CD14-positive monocyte (primary cell): ENCODE data around the gene CHCHD6. TPM values are rescaled to one million over a fixed set of nuclear protein-coding genes. Genes with fewer than 3 reads are reported as not detected.

Experiments used
- DNase-seq, 3 donors: peaks; one replicate each; pipeline ENCODE4 v3.0.0-alpha.2; 2011 to 2022
- H2AFZ ChIP-seq: 2 replicates; pipeline ENCODE4 v1.6.0; 2012; ENCODE audit warnings: mild to moderate bottlenecking, low read depth, low read length, inconsistent platforms; ENCODE audit not compliant: insufficient read depth, poor library complexity, severe bottlenecking
- H3K27ac ChIP-seq, 2 donors: 1 replicate in 1 of 2; 2 replicates in 1 of 2; pipeline ENCODE4 v1.5.1; 2012 to 2013; ENCODE audit warnings: low read length in 2 of 2, control low read depth in 1 of 2, inconsistent platforms in 1 of 2, low read depth in 1 of 2, mild to moderate bottlenecking in 1 of 2
- H3K27me3 ChIP-seq, 2 donors: one replicate each; pipeline versions ENCODE4 v1.6.0 to v1.6.1; 2011 to 2013; ENCODE audit warnings: low read length in 2 of 2; ENCODE audit not compliant: control insufficient read depth in 2 of 2, insufficient read depth in 2 of 2
- H3K36me3 ChIP-seq, 2 donors: replicated peaks in 1 of 2; 1 replicate in 1 of 2; 2 replicates in 1 of 2; pipeline versions ENCODE4 v1.5.1 to v1.6.1; 2012 to 2013; ENCODE audit warnings: low read length in 2 of 2, control low read depth in 1 of 2, inconsistent platforms in 1 of 2, mild to moderate bottlenecking in 1 of 2; ENCODE audit not compliant: insufficient read depth in 2 of 2, control insufficient read depth in 1 of 2
- H3K4me1 ChIP-seq, 2 donors: 1 replicate in 1 of 2; 2 replicates in 1 of 2; pipeline versions ENCODE4 v1.5.1 to v1.6.1; 2012 to 2013; ENCODE audit warnings: low read length in 2 of 2, control low read depth in 1 of 2, inconsistent platforms in 1 of 2, mild to moderate bottlenecking in 1 of 2, moderate library complexity in 1 of 2; ENCODE audit not compliant: insufficient read depth in 2 of 2, control insufficient read depth in 1 of 2
- H3K4me2 ChIP-seq: replicated peaks from 2 replicates; pipeline ENCODE3; 2012; ENCODE audit warnings: low read length, moderate library complexity, mild to moderate bottlenecking; ENCODE audit not compliant: poor library complexity, severe bottlenecking; ENCODE audit errors: extremely low read depth
- H3K4me3 ChIP-seq, 3 experiments: fragments of 200-600 bp in 1 of 3; sonication (generic) in 1 of 3; replicated peaks in 1 of 3; 1 replicate in 2 of 3; 2 replicates in 1 of 3; pipeline ENCODE4 v1.5.1; 2011 to 2013; ENCODE audit warnings: low read length in 3 of 3, mild to moderate bottlenecking in 3 of 3, control low read depth in 2 of 3, low read depth in 2 of 3, inconsistent platforms in 1 of 3, moderate library complexity in 1 of 3
- H3K79me2 ChIP-seq: 2 replicates; pipeline ENCODE4 v1.6.0; 2012; ENCODE audit warnings: mild to moderate bottlenecking, control low read depth, inconsistent platforms, low read length, moderate library complexity; ENCODE audit not compliant: insufficient read depth
- H3K9ac ChIP-seq: 2 replicates; pipeline ENCODE4 v1.6.0; 2017; ENCODE audit warnings: low read length, mild to moderate bottlenecking; ENCODE audit not compliant: insufficient read depth, poor library complexity, severe bottlenecking
- H3K9me3 ChIP-seq, 2 donors: replicated peaks in 1 of 2; 1 replicate in 1 of 2; 2 replicates in 1 of 2; pipeline versions ENCODE4 v1.5.1 to v1.6.1; 2012 to 2013; ENCODE audit warnings: low read length in 2 of 2, control low read depth in 1 of 2; ENCODE audit not compliant: control insufficient read depth in 1 of 2, insufficient read depth in 1 of 2
- H4K20me1 ChIP-seq: 2 replicates; pipeline ENCODE4 v1.6.0; 2012; ENCODE audit warnings: mild to moderate bottlenecking, low read length, control low read depth, moderate library complexity; ENCODE audit not compliant: insufficient read depth
- H3K27ac Mint-ChIP-seq, 7 donors: one replicate each; pipeline ENCODE4 v1.8.0; 2020; ENCODE audit warnings: mild to moderate bottlenecking in 7 of 7, mixed read lengths in 7 of 7, moderate library complexity in 6 of 7, inconsistent platforms in 2 of 7
- H3K27me3 Mint-ChIP-seq, 3 donors: one replicate each; pipeline ENCODE4 v1.8.0; 2021 to 2022; ENCODE audit warnings: low read depth in 3 of 3, mild to moderate bottlenecking in 3 of 3, mixed read lengths in 3 of 3, moderate library complexity in 3 of 3, inconsistent platforms in 1 of 3
- H3K36me3 Mint-ChIP-seq, 2 donors: one replicate each; pipeline ENCODE4 v1.8.0; 2020; ENCODE audit warnings: mixed read lengths in 2 of 2, inconsistent platforms in 1 of 2, mild to moderate bottlenecking in 1 of 2
- H3K4me1 Mint-ChIP-seq: one replicate; pipeline ENCODE4 v1.8.0; 2020; ENCODE audit warnings: mild to moderate bottlenecking, mixed read lengths
- H3K4me3 Mint-ChIP-seq, 2 donors: one replicate each; pipeline ENCODE4 v1.8.0; 2020; ENCODE audit warnings: mild to moderate bottlenecking in 2 of 2, mixed read lengths in 2 of 2, moderate library complexity in 1 of 2
- H3K9me3 Mint-ChIP-seq, 7 donors: one replicate each; pipeline ENCODE4 v1.8.0; 2020 to 2022; ENCODE audit warnings: mixed read lengths in 7 of 7, mild to moderate bottlenecking in 6 of 7, moderate library complexity in 6 of 7, inconsistent platforms in 2 of 7
- WGBS: methylation state at CpG from one replicate; pipeline ENCODE4 v1.1.5; 2013; ENCODE audit warnings: missing lambda C conversion rate; ENCODE audit not compliant: insufficient coverage; 5-methylcytosine and 5-hydroxymethylcytosine counted together
- intact Hi-C, 2 donors: fragments of 100-400 bp; cut with micrococcal nuclease; formaldehyde crosslinking; loops; one replicate each; pipeline versions ENCODE4 v1.15.0 to v1.15.1; 2023
- polyA plus RNA-seq, 3 donors: library from polyadenylated mRNA; depleted of rRNA in 1 of 3; unstranded in 2 of 3; stranded (reverse) in 1 of 3; fragments of 300-500 nt in 2 of 3; fragments of >200 nt in 1 of 3; fragmentation: Illumina TruSeq in 2 of 3; gene quantifications; 1 replicate in 2 of 3; 2 replicates in 1 of 3; pipeline ENCODE4 v1.2.3, GENCODE V29; 2012 to 2021
- TF ChIP-seq, protein P1 (sequence below): fragments of 200-600 bp; IDR thresholded peaks from one replicate; pipeline ENCODE4 v1.8.0; 2022; ENCODE audit warnings: antibody characterized with exemption, mild to moderate bottlenecking

CHCHD6 gene
- polyA plus RNA-seq, 3 donors, result 1.1 to 1.8 (median 1.8) TPM

DNA sequence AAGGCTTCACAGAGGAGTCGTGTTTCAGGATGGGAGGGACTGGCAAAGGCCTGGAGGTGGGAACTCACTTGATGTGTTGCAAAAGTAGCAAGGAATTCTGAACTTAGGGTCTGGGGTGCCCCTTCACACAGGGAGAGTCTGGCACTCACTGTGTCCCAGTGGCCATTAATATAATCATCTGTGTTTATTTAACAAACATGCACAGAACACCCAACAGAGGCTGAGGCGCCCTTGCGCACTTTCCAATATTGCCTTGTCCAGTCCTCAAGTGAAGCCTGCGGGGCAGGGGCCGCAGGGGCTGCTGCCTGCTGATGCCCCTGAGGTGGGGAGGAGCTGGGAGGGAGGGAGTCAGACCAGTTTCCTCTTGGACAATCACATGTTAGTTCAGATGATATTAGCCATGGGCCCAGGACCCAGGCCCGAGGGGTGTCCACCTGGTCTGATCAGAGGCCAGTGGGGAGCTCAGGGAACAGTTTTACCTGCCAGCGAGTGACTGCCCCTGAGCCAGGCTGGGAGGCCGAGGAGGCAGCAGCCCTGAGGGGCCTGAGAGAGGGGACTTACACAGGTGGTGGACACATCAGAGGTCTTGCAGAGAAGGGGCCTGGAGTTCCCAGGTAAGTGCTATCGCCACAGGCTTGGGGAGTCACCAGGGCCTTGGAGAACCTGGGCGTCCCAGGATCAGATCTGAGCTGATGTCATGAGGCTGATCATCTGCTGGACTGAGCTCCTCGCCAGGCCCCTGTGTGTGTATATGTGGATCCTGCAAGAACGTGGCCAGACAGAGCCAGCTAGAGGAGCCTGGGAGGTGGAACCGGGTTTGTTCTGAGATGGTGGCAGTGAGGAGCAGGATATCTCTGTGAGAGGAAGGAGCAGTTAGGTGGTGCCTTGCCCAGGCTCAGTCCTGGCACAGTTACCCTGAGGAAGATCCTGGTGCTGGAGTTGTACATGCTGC lies 35.3 kb upstream of the CHCHD6 start:
- H3K9ac ChIP-seq, result no peak overlapping the region
- no peaks in the 10 kb centered on the region for H3K36me3 ChIP-seq
- H3K4me3 ChIP-seq, result no peak overlapping the region
- intact Hi-C loops, result no loop called here
- Mint-ChIP-seq H3K9me3 (peaks cover under 1 to 19% (median 9%) of the 10 kb centered on the region in 7 donors), H3K36me3 (no peaks in the 10 kb centered on the region), H3K27ac (peak overlapping the region in 1 of 7 donors; percentile 62), H3K27me3 (peaks cover 3 to 5% (median 3%) of the 10 kb centered on the region in 3 donors), H3K4me3 (no peak overlapping the region), H3K4me1 (peaks cover 4% of the 10 kb centered on the region)
- no peak overlapping the region for H3K27ac ChIP-seq
- H3K4me2 ChIP-seq, result no peak overlapping the region
- TF ChIP-seq, protein P1, sequence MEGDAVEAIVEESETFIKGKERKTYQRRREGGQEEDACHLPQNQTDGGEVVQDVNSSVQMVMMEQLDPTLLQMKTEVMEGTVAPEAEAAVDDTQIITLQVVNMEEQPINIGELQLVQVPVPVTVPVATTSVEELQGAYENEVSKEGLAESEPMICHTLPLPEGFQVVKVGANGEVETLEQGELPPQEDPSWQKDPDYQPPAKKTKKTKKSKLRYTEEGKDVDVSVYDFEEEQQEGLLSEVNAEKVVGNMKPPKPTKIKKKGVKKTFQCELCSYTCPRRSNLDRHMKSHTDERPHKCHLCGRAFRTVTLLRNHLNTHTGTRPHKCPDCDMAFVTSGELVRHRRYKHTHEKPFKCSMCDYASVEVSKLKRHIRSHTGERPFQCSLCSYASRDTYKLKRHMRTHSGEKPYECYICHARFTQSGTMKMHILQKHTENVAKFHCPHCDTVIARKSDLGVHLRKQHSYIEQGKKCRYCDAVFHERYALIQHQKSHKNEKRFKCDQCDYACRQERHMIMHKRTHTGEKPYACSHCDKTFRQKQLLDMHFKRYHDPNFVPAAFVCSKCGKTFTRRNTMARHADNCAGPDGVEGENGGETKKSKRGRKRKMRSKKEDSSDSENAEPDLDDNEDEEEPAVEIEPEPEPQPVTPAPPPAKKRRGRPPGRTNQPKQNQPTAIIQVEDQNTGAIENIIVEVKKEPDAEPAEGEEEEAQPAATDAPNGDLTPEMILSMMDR, result no peak
- H3K79me2 ChIP-seq, result no peaks in the 10 kb centered on the region
- no peaks in the 10 kb centered on the region for H3K4me1 ChIP-seq
- peaks cover 0 to 20% of the 10 kb centered on the region in 2 donors for H3K9me3 ChIP-seq
- no peak for DNase-seq
- no peaks in the 10 kb centered on the region for H4K20me1 ChIP-seq
- WGBS, result 91% methylated on average over 9 of the region's 13 CpGs
- no peaks in the 10 kb centered on the region for H3K27me3 ChIP-seq
- no peak overlapping the region for H2AFZ ChIP-seq

DNA sequence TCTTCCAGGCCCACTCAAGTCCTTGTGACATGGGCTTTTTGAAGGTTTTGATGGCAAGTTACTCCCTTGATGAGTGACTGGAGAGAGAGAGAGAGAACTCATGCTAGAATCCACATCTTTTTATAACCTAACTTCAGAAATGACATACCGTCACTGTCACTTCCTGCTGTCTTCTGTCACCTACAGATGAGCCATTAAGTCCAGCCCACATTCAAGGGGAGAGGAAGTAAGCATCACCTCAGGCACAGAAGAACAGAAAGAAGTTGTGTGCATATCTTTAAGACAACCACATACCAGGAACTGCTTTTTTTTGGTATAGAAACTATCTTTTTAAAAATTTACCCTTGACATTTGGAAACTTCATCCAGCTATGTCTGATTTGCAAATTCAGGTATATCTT lies 32.5 kb upstream of the CHCHD6 start:
- Histone ChIP-seq H2AFZ (no peak overlapping the region), H3K9me3 (peaks cover 0 to 20% of the 10 kb centered on the region in 2 donors), H3K79me2 (no peaks in the 10 kb centered on the region), H3K27me3 (no peaks in the 10 kb centered on the region), H4K20me1 (no peaks in the 10 kb centered on the region), H3K4me3 (no peak overlapping the region), H3K36me3 (no peaks in the 10 kb centered on the region), H3K27ac (no peak overlapping the region), H3K9ac (no peak overlapping the region), H3K4me1 (no peaks in the 10 kb centered on the region), H3K4me2 (no peak overlapping the region)
- DNase-seq, result no peak
- TF ChIP-seq, protein P1, result no peak
- Mint-ChIP-seq H3K27me3 (peaks cover 0 to 3% (median 3%) of the 10 kb centered on the region in 3 donors), H3K27ac (no peak overlapping the region), H3K9me3 (peaks cover 3 to 24% (median 11%) of the 10 kb centered on the region in 7 donors), H3K4me3 (no peak overlapping the region), H3K4me1 (peaks cover 4% of the 10 kb centered on the region), H3K36me3 (no peaks in the 10 kb centered on the region)
- intact Hi-C loops, result no loop called here
- WGBS, result no CpG with 5 or more reads among the region's 1 CpG
